Stimulated activated CD4-positive, alpha-beta T cell treated with anti-CD3 and anti-CD28 coated beads, TNF-alpha, amount 100 ng/mL, for 24 hours (primary cell): Measurements from ENCODE around the gene CABYR.

Experiments used
- DNase-seq, 3 experiments: peaks; one replicate each; pipeline ENCODE4 v3.0.0-alpha.2; 2020; ENCODE audit warnings: low read depth in 3 of 3

CABYR gene

GRCh38 chr18:24189664-24190346 is 50.9 kb downstream of the CABYR start:
- DNase-seq = no peak

GRCh38 chr18:24190590-24190989 is 51.7 kb downstream of the CABYR start:
- DNase-seq = no peak

GRCh38 chr18:24195296-24196053 is 56.6 kb downstream of the CABYR start:
- DNase-seq = no peak

GRCh38 chr18:24196764-24197163 is 57.9 kb downstream of the CABYR start:
- DNase-seq = no peak

- DNase-seq = no peak
These were observed 58.5 kb downstream of the CABYR start for GRCh38 chr18:24197412-24197811.

- no peak for DNase-seq
These were observed 59.6 kb downstream of the CABYR start for GRCh38 chr18:24198461-24198860.

GRCh38 chr18:24199372-24199962 is 60.6 kb downstream of the CABYR start:
- DNase-seq = no peak

- no peak for DNase-seq
These were observed 61.8 kb downstream of the CABYR start for GRCh38 chr18:24200494-24201290.

- DNase-seq = no peak
These were observed 63.1 kb downstream of the CABYR start for GRCh38 chr18:24201699-24202687.

GRCh38 chr18:24204904-24205303 is 66.0 kb downstream of the CABYR start:
- no peak for DNase-seq

GRCh38 chr18:24208270-24209035 is 69.6 kb downstream of the CABYR start:
- no peak for DNase-seq

- DNase-seq = no peak
These were observed 70.7 kb downstream of the CABYR start for GRCh38 chr18:24209558-24209957.
